ENCODE data around the gene KLHL22.
"Not testable (repeated sequence)": the region's sequence is repeated elsewhere in the genome, so short reads cannot be mapped to it uniquely, and the experiment has no call there.

The KLHL22 gene

GRCh38 chr22:20506543-20507252 lies 11.1 kb upstream of the KLHL22 start:
- DNase-seq (ENCODE audit: extremely low spot score, insufficient read length, low read depth): no peak
- no peak for FAIRE-seq

- not testable (repeated sequence) for FAIRE-seq; DNase-seq (ENCODE audit: extremely low spot score, insufficient read length, low read depth)
Observed at GRCh38 chr22:20504293-20504922, 8.8 kb upstream of the KLHL22 start.

- no peak for FAIRE-seq
- DNase-seq (ENCODE audit: extremely low spot score, insufficient read length, low read depth): no peak
Observed at GRCh38 chr22:20503816-20504215, 8.2 kb upstream of the KLHL22 start.

- DNase-seq (ENCODE audit: extremely low spot score, insufficient read length, low read depth): no peak
- no peak for FAIRE-seq
Observed at GRCh38 chr22:20499769-20500168, 4.2 kb upstream of the KLHL22 start.

DNA sequence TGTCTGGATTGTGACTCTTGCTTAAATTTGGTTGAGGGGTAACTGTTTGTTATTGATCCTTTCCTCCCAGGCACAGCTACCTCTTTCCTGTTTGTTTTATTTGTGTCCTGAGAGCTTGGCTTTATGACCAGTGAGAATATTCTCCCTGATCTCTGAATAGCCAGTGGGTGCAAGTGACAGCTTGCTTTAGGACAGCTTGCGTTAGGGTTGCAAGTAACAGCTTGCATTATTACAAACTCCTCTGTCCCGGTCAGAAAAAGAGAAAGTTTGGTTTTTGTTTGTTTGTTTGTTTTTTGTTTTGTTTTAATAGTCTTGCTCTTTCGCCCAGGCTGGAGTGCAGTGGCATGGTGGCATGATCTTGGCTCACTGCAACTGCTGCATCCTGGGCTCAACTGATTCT lies 3.3 kb upstream of the KLHL22 start:
- DNase-seq (ENCODE audit: extremely low spot score, insufficient read length, low read depth) (no peak), FAIRE-seq (no peak)

GRCh38 chr22:20497426-20497825 lies 1.8 kb upstream of the KLHL22 start:
- FAIRE-seq: no peak
- DNase-seq (ENCODE audit: extremely low spot score, insufficient read length, low read depth): no peak

DNA sequence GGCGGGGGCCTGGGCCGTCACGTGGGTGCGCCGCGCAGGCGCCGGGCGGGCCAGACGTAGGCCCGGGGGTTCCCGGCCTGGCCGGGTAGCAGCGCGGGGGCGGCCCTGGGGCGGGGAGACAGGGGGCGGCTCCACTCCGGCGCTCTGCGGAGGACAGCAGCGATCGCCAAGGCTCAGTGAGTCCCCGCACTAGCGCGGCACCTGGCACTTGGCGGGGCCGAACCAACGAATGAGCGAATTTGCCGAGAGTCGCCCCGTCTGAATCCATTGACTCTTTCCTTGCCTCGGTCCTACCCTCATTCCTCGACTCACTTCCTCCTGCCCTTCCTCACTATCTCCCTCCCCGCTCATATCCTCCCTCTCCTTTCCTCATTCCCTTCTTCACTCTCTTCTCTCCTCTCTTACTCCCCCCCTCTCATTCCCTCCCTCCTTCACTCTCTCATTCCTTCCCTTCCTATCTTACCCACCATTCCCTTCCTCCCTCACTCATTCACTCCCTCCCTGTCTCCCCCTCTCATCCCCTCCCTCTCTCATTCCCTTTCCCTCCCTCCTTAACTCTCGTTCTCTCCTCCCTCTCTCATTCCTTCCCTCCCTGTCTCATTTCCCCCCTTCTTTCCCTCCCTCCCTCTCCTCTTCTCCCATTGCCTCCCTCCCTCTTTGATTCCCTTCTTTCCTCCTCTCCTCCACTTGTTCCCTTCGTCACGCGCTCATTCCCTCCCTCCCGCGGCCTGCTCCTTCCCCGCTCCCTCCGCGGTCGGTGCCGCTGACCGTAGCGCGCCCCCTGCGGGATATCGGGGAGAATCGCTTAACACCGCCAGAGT lies 476 bp upstream of the KLHL22 start:
- FAIRE-seq (peak; percentile 92), DNase-seq (ENCODE audit: extremely low spot score, insufficient read length, low read depth) (peak; percentile 98)

DNA sequence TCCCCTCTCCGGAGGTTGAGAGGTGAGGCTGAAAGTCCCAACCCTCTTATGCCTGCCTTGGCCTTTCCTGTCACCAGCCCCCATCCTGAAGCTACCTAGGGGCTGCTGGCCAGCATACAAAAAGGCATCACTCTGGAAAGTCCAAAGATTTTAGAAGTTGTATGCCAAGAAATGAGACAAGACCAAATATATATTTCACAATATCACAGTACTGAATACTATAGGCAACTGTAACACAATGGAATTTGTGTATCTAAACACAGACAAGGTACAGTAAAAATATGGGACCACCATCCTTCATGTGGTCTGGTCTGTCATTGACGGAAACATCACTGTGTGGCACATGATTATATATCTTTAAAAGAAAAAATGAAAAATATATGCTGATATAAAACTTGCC lies 4.2 kb downstream of the KLHL22 start:
- FAIRE-seq: no peak
- no peak for DNase-seq (ENCODE audit: extremely low spot score, insufficient read length, low read depth)

GRCh38 chr22:20490941-20491307 lies 4.7 kb downstream of the KLHL22 start:
- FAIRE-seq (no peak), DNase-seq (ENCODE audit: extremely low spot score, insufficient read length, low read depth) (no peak)

GRCh38 chr22:20490183-20490940 lies 5.2 kb downstream of the KLHL22 start:
- FAIRE-seq: no peak

DNA sequence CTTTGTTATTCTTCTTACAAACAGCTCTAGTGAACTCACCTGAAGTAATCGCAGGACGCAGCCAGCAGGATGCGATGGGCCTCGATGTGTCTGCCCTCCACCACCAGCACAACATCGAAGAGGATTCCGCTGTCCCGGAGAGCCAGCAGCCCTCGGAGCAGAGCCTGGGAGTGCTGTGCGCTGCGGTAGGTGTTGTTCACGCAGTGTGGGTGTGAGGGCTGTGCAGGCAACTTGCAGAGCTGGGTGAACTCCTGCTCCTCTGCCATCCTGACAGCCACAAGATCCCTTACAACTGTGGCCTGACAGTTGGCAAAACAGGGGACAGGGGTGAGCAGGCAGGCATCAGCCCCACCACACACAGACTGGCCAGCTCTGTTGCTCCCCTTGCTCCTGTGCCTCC lies 6.6 kb downstream of the KLHL22 start:
- no peak for FAIRE-seq
- no peak for DNase-seq (ENCODE audit: extremely low spot score, insufficient read length, low read depth)

More at GRCh38 chr22:20490183-20490940, 5.2 kb downstream of the KLHL22 start:
- no peak for DNase-seq (ENCODE audit: extremely low spot score, insufficient read length, low read depth)

- no peak for DNase-seq (ENCODE audit: extremely low spot score, insufficient read length, low read depth)
- FAIRE-seq: no peak
Observed at GRCh38 chr22:20487715-20488114, 7.9 kb downstream of the KLHL22 start.

- FAIRE-seq: no peak
- DNase-seq (ENCODE audit: extremely low spot score, insufficient read length, low read depth): no peak
Observed at GRCh38 chr22:20486229-20486628, 9.4 kb downstream of the KLHL22 start.

DNA sequence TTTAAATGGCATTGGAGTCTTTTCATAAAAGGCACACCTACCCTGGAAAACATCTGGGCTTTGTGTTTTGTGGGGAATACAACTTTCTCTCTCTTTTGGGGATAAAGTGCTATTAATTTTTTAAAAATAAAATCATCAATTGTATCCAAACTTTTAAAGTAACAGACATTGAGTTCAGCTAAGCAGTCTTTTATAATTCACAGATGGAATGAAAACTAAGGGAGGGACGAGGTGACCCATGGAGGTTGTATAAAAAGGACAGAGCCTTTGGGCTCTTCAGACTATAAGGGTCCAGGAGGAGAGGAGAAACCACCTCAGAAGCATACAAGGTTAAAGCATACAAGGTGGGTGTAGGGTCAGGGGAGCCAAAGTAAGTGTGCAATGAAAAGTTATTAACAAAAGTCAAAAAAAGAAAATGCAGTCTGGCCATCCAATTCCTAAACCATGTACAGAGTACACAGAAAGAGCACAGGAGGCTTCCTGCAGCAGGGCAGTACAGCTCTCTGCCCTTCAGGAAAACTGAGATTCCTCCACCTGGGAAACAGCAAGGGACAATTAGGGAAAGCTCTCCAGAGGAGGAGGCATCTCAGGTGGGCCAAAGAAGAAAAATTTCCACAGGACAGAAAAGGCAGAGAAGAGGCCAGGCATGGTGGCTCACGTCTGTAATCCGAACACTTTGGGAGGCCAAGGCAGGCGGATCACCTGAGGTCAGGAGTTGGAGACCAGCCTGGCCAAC lies 10.5 kb downstream of the KLHL22 start:
- FAIRE-seq (no peak), DNase-seq (ENCODE audit: extremely low spot score, insufficient read length, low read depth) (no peak)

- DNase-seq (ENCODE audit: extremely low spot score, insufficient read length, low read depth): no peak
- no peak for FAIRE-seq
Observed at GRCh38 chr22:20483771-20484170, 11.8 kb downstream of the KLHL22 start.

DNA sequence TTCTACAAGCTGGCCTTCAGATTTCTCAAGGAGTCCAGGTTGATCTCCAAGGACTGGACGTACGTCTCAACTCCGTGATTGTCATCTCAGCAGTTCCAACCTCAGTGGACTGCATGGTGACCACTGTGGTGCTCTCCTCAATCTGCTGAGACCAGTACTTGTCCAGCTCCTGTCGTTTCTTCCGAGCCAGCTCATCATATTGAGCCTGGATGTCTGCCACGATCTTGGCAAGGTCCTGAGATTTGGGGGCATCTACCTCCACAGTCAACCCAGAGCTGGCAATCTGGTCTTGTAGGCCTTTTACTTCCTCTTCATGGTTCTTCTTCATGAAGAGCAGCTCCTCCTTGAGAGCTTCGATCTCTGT lies 12.5 kb downstream of the KLHL22 start:
- FAIRE-seq; DNase-seq (ENCODE audit: extremely low spot score, insufficient read length, low read depth): not testable (repeated sequence)

- DNase-seq (ENCODE audit: extremely low spot score, insufficient read length, low read depth) (no peak), FAIRE-seq (no peak)
Observed at GRCh38 chr22:20479612-20480196, 15.9 kb downstream of the KLHL22 start.

GRCh38 chr22:20478059-20478458 lies 17.5 kb downstream of the KLHL22 start:
- DNase-seq (ENCODE audit: extremely low spot score, insufficient read length, low read depth); FAIRE-seq: not testable (repeated sequence)

GRCh38 chr22:20475569-20475968 lies 20.0 kb downstream of the KLHL22 start:
- DNase-seq (ENCODE audit: extremely low spot score, insufficient read length, low read depth); FAIRE-seq: not testable (repeated sequence)
